SH-SY5Y (cell line): ENCODE data around the gene TDRD9.

Experiments used
- GATA2 ChIP-seq: IDR thresholded peaks from 2 replicates; pipeline ENCODE4 v1.6.1; 2011; ENCODE audit warnings: mild to moderate bottlenecking, low read depth, low read length
- GATA3 ChIP-seq: IDR thresholded peaks from 2 replicates; pipeline ENCODE4 v1.6.1; 2011; ENCODE audit warnings: low read depth, mild to moderate bottlenecking, low read length, moderate library complexity

DNA sequence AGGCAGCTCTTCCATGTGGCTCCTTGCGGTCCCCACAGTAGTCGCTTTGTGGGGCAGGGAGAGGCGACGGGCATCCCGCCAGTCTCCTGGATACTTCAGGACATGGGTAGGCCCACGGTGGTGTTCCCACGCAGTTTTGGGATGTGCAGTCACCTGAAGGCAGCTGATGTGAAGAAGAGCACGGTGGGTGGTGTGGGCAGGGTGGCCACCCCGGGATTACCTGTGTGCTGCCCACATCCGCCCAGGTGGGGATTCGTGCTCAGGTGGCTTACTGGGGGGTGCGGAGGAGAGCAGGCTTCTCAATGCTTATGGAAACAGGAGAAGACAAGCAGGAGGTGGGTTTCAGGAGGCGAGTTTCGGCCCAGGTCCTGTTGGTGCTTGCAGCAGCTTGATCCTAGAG is 28.4 kb upstream of the TDRD9 start:
- TF ChIP-seq GATA2 (no peak), GATA3 (no peak)
